IPS-NIHi11 (cell line): Measurements from ENCODE around the gene PPP2R5C.
A peak's percentile ranks its signal among the peaks of the same experiment; 100 is the strongest.

Experiments used
- DNase-seq: peaks from one replicate; pipeline ENCODE4 v3.0.0; 2012; ENCODE audit warnings: mixed read lengths, low spot score

The PPP2R5C gene

GRCh38 chr14:101755591-101756324 lies 5.8 kb upstream of the PPP2R5C start:
- DNase-seq = no peak

GRCh38 chr14:101757064-101757838 lies 4.3 kb upstream of the PPP2R5C start:
- DNase-seq = no peak

- no peak for DNase-seq
Measured at GRCh38 chr14:101757839-101758211, 3.7 kb upstream of the PPP2R5C start.

- no peak for DNase-seq
Measured at GRCh38 chr14:101758913-101759593, 2.5 kb upstream of the PPP2R5C start.

GRCh38 chr14:101760138-101761011 lies 1.1 kb upstream of the PPP2R5C start:
- DNase-seq = peak; percentile 97

- peak; percentile 84 for DNase-seq
Measured at GRCh38 chr14:101761881-101762529, 496 bp downstream of the PPP2R5C start.

GRCh38 chr14:101762530-101763101 lies 1.1 kb downstream of the PPP2R5C start:
- DNase-seq = no peak

- DNase-seq = no peak
Measured at GRCh38 chr14:101763941-101764709, 2.6 kb downstream of the PPP2R5C start.

- DNase-seq = no peak
Measured at GRCh38 chr14:101767618-101768362, 6.3 kb downstream of the PPP2R5C start.

- no peak for DNase-seq
Measured at GRCh38 chr14:101770183-101770582, 8.7 kb downstream of the PPP2R5C start.

GRCh38 chr14:101772770-101773169 lies 11.3 kb downstream of the PPP2R5C start:
- no peak for DNase-seq

GRCh38 chr14:101773378-101773777 lies 11.9 kb downstream of the PPP2R5C start:
- DNase-seq = no peak

GRCh38 chr14:101774006-101774795 lies 12.7 kb downstream of the PPP2R5C start:
- DNase-seq = no peak

- no peak for DNase-seq
Measured at GRCh38 chr14:101774814-101775213, 13.3 kb downstream of the PPP2R5C start.

- no peak for DNase-seq
Measured at GRCh38 chr14:101775826-101776225, 14.3 kb downstream of the PPP2R5C start.

- no peak for DNase-seq
Measured at GRCh38 chr14:101776344-101776743, 14.8 kb downstream of the PPP2R5C start.

GRCh38 chr14:101780390-101780789 lies 18.9 kb downstream of the PPP2R5C start:
- DNase-seq = peak; percentile 39

GRCh38 chr14:101780887-101781239 lies 19.4 kb downstream of the PPP2R5C start:
- DNase-seq = peak; percentile 74
